Activated CD4-positive, alpha-beta T cell treated with anti-CD3 and anti-CD28 coated beads, Interleukin-2, amount 50 U/mL, for 16 hours (primary cell): ENCODE data around the gene TMEM221.

Experiments
- DNase-seq: peaks from one replicate; pipeline ENCODE4 v3.0.0-alpha.2; 2020

TMEM221 gene

DNA sequence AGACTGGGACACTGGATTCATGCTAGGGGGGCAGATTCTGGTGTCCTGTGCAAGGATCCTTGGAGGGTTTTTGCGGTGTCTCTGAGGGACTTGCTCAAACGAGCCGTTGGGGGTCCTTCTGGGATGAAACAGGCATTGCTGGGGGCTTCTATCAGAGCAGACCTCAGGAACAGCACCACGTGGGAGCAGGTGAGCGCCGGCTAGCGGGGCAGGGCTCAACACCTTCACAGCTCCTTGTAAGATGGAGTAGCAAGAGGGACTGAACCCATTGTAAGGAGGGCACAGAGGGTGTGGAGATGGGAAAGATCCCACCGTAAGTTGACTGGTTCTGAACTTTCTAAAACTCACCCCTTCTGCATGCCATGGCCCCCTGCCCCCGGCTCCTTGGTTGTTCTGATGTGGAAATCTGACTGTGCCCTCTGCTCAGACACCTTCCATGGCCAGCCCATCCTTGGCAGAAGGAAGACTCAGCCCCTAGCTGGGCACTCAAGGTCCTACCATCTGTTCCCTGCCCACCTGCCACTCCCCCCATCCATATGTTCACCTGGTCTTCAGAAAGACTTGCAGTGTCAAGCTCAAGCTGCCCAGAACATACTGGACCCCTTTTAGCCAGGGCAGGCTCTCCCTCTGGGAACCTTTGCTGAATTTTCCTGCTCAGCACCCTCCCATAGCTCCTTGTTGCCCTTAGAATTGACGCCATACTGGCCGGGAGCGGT is 23.1 kb upstream of the TMEM221 start:
- no peak for DNase-seq

- peak; percentile 89 for DNase-seq
Measured at GRCh38 chr19:17470068-17470841, 21.8 kb upstream of the TMEM221 start, which contains the start of gene SLC27A1. Gene SLC27A1, plus strand, starts transcription at chr19:17470524. Its CDS starts 17 bp downstream, at chr19:17470541.

DNA sequence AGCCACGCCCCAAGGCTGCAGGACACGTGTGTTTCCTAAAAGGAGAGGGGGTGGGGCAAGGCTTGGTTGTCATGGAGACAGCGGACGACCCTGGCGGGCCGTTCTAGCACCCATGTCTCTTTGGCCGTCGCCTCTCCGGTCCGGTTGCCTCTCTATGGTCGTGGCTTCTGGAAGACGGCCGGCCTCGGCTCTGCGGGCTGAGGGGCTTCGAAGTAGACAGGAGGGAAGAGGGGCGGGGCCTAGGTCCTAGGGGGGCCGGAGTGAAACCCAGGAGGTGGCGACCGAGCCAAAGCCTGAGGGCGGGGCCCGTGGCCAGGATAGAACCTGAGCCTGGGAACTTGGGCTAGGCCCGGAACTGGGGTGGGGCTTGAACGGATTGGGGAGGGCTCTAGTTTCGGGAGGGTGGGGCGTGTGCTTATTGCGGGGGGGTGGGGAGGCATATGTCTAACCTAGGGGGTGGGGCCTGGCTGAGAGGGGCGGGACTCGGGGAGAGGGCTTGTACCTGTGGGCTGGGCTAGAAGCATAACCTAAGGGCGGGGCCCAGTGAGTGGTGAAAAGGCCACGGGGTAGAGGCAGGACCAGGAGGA is 21.1 kb upstream of the TMEM221 start:
- DNase-seq = peak; percentile 89

DNA sequence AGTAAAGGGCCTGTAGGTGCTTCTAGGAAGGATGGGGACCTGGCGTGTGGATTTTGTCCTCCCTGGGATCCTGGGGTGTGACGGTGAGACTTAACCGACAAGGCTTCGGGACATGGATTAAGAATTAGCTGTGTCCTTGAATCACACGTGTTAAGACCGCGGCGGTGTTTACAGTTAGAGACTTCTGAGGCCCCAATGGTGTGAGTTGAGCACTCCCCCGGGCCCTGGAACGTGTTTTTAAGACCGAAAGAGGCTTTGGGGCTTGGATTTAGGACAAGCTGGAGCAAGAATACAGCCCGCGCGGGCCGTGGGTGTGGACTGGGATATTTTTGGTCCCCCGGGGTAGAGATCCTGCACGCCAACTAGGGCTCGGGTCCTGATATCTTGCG is 20.6 kb upstream of the TMEM221 start:
- DNase-seq = no peak

GRCh38 chr19:17468302-17469091 is 20.0 kb upstream of the TMEM221 start:
- no peak for DNase-seq

- DNase-seq = no peak
Measured at GRCh38 chr19:17467471-17468301, 19.2 kb upstream of the TMEM221 start.

- no peak for DNase-seq
Measured at GRCh38 chr19:17466487-17466850, 18.0 kb upstream of the TMEM221 start.

DNA sequence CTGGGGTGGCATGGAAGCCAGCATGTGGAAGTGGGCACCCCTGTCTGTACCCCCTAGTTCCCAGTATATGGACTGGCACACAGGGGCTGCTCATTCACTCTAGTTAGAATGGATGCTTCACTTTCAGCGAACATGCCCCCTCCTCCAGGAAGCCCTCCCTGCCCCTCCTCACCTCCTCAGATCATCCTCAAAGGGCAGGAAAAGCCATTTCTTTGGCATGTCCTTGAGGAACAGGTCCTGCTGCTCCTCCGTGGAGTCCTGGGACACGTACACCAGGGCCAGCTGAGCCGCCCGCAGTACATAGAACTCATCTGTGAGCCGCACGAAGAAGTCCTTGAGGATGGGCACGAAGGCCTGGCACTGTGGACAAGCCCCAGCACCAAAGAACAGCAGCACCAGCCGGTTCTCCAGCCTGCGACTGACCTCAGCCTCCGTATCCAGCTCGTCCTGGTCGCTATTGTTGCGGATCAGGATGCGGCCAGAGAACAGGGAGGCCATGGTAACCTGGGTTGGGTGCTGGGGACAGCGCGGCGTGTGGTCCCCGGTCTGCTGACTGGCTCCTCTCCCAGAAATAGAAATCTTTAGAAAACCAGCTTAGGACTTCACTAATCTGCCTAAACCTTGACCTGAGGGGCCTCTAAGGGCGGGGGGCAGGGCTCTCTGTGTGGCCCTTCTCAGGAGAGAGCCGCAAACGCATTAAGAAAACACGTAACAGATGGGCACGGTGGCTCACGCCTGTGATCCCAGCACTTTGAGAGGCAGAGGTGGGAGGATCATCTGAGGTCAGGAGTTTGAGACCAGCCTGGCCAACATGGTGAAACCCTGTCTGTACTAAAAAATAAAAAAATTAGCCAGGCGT is 12.1 kb upstream of the TMEM221 start, which contains the start of gene NXNL1:
TSS of gene NXNL1 (minus strand) at position 555 of the 859 bp plus-strand sequence. CDS start at position 498, 57 bp downstream.
- no peak for DNase-seq

DNA sequence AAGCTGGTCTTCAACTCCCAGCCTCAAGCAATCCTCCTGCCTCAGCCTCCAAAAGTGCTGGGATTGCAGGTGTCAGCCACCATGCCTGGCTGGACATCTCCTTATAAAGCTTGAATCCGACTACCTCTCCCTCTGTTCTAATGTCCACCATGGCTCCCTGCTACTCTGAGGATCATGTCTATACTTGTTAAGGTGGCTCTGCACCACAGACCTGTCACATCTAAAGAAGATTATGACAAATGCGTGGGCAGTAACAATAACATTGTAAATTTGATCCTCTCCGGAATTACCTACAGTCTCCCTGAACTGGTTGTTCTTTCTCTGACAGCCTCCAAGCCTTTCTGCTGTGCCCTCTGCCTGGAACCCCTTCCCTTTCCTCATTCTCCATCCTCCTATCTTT is 10.5 kb upstream of the TMEM221 start:
- DNase-seq = no peak

DNA sequence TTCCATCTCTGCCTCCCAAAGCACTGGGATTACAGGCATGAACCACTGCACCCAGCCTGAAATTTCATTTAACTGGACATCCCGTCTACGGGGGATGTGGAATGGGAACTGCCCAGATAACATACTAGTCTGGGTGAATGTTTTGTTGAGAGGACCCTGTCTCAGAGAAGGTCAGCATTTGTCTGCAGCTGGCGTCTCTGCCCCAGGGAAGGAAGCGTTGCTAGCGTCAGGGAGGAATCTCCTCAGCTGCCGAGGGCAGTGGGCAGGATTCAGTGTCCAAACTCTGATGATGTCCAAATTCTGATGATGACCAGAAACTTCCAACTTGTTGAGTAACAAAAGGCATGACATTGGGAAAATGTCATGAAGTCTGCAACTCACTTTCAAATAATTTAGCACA is 9.1 kb upstream of the TMEM221 start:
- DNase-seq = no peak

DNA sequence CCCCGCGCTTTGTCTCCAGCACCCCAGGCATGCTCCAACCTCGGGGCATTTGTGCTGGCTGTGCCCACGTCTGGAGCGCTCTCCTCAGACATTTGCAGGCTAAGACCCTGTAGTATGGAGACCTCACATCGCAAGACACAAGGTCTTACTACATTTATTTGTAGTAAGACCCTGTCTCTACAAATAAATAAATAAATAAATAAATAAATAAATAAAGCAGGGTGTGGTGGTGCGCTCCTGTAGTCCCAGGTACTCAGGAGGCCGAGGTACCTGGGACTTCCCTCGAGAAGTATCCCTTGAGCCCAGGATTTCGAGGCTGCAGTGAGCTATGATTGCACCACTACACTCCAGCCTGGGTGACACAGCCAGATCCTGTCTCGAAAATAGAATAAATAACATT is 7.7 kb upstream of the TMEM221 start:
- no peak for DNase-seq

- DNase-seq = no peak
Measured at GRCh38 chr19:17455308-17456123, 7.0 kb upstream of the TMEM221 start.

- no peak for DNase-seq
Measured at GRCh38 chr19:17454576-17455071, 6.2 kb upstream of the TMEM221 start.

DNA sequence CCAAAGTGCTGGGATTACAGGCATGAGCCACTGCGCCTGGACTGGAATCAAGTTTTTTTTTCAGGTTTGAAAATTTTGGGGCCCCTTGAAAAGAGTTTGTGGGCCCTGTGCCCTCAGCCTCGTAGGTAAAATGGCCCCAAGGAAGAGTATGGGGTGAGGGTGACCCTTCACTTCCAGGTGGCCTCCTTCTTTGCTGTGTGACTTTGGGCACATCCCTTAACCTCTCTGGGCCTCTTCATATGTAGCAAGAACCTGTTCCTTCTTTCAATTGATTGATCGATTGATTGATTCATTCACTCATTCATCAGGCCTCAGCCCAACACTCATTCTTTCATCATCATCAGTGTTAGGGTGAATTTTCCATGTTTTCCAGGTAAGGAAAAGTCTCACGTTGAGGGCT is 3.4 kb upstream of the TMEM221 start:
- DNase-seq = no peak

- peak; percentile 82 for DNase-seq
Measured at GRCh38 chr19:17450264-17451075, 2.0 kb upstream of the TMEM221 start.

- DNase-seq = no peak
Measured at GRCh38 chr19:17447704-17448130, 751 bp downstream of the TMEM221 start.

GRCh38 chr19:17445526-17446165 is 2.8 kb downstream of the TMEM221 start:
- no peak for DNase-seq

DNA sequence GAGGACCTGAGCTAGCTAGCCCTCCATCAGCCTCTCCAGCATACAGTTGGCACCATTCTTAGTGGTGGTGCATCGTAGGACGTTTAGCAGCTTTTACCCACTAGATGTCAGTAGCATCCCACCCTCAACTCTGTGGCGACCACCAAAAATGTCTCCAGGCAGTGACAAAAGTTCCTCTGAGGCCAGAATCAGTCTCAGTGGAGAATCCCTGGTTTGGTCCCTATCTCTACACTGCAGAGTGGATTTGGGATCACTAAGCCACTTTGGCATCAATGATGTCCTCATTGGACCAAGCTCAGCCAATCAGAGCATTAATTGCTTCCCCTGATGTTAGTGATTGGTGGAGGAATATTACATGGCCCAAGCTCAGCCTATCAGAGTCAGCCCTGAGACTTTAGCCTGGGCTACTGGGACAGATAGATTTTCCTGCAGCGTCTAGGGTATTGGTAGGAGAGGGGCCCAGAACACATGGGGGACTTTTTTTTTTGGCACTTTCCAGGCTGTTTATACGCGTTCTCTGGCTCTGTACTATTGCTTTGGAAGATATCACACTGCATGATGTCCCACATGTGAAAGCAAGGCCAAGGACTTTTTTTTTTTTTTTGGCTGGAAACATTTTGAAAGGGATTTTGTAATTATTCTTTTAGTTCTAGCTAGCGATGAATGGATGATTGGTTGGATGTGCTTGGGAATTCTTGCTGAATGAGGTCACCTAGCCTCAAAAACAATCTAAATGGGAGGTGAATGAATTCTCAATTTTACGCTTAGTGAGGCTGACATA is 7.0 kb downstream of the TMEM221 start:
- DNase-seq = peak; percentile 25
